Uterus (tissue), 2 donors: ENCODE data around the gene RFXAP.

Experiments used
- CTCF ChIP-seq, 4 experiments: fragments of 200-600 bp in 2 of 4; fragments of 450-650 bp in 2 of 4; sonication (generic) in 2 of 4; IDR thresholded peaks; one replicate each; pipeline ENCODE4 v1.5.1; 2016 to 2019; ENCODE audit warnings: antibody characterized with exemption in 4 of 4, mild to moderate bottlenecking in 2 of 4, moderate library complexity in 1 of 4
- POLR2A ChIP-seq, 2 donors: fragments of 450-650 bp; IDR thresholded peaks; one replicate each; pipeline ENCODE4 v1.6.1; 2016; ENCODE audit warnings: antibody characterized with exemption in 2 of 2, mild to moderate bottlenecking in 1 of 2, moderate library complexity in 1 of 2

- no peak for TF ChIP-seq CTCF (IDR thresholded peaks at IDR 0.05)
- TF ChIP-seq POLR2A (IDR thresholded peaks at IDR 0.05) = no peak
These were observed 29.4 kb downstream of the RFXAP start for GRCh38 chr13:36848199-36848982.
